PC-3 (cell line): Measurements from ENCODE around the gene SGSH. TPM values are rescaled to one million over a fixed set of nuclear protein-coding genes. Genes with fewer than 3 reads are reported as not detected.

ENCODE experiments used
- ATAC-seq: fragments of 200-7000 bp; cut with Tn5 transposase; 2 replicates; pipeline ENCODE4 v1.9.1; 2020; ENCODE audit warnings: mild to moderate bottlenecking, moderate library complexity
- BruUV-seq: library from RNA; stranded (reverse); fragments of 400-500 nt; replicated peaks from 2 replicates; lab custom pipeline; 2021; lab: Mats Ljungman, UMichigan
- CTCF ChIA-PET: fragments of 300-600 bp; sonication (Branson Sonifier 250); formaldehyde crosslinking; loops from one replicate; lab custom pipeline; 2022; ENCODE audit warnings: antibody characterized with exemption; lab: Charles Lee
- POLR2A ChIA-PET: fragments of 300-600 bp; sonication (Branson Sonifier 250); formaldehyde crosslinking; loops from one replicate; lab custom pipeline; 2022; ENCODE audit warnings: antibody characterized with exemption; ENCODE audit not compliant: unreplicated experiment; lab: Charles Lee
- DNase-seq: peaks from one replicate; pipeline ENCODE4 v3.0.0-alpha.2; 2015
- H2AFZ ChIP-seq: fragments of 300-600 bp; sonication (generic); 2 replicates; pipeline ENCODE4 v1.6.0; 2016; ENCODE audit warnings: antibody characterized with exemption, low read length
- H3F3A ChIP-seq: fragments of 300-600 bp; sonication (generic); one replicate; pipeline ENCODE4 v1.6.0; 2017; ENCODE audit warnings: antibody characterized with exemption, low read length, control low read depth, mild to moderate bottlenecking; ENCODE audit not compliant: unreplicated experiment
- H3K27ac ChIP-seq: fragments of 300-600 bp; sonication (generic); 2 replicates; pipeline ENCODE4 v1.5.1; 2016; ENCODE audit warnings: mild to moderate bottlenecking, low read length
- H3K27me3 ChIP-seq: fragments of 300-600 bp; sonication (generic); 2 replicates; pipeline ENCODE4 v1.6.1; 2016; ENCODE audit warnings: low read length, mixed read lengths
- H3K36me3 ChIP-seq: fragments of 300-600 bp; sonication (generic); 2 replicates; pipeline ENCODE4 v1.6.1; 2016; ENCODE audit warnings: low read depth, mixed run types, low read length, mixed read lengths
- H3K4me1 ChIP-seq: fragments of 300-600 bp; sonication (generic); 2 replicates; pipeline ENCODE4 v1.5.1; 2016; ENCODE audit warnings: low read length; ENCODE audit not compliant: insufficient read depth
- H3K4me2 ChIP-seq: fragments of 300-600 bp; sonication (generic); 2 replicates; pipeline ENCODE4 v1.6.0; 2016; ENCODE audit warnings: low read length
- H3K4me3 ChIP-seq: fragments of 300-600 bp; sonication (generic); 2 replicates; pipeline ENCODE4 v1.5.1; 2016; ENCODE audit warnings: mild to moderate bottlenecking, low read length, mixed read lengths
- H3K79me2 ChIP-seq: fragments of 300-600 bp; sonication (generic); 2 replicates; pipeline ENCODE4 v1.6.1; 2017; ENCODE audit warnings: low read length, mixed read lengths
- H3K9ac ChIP-seq: fragments of 300-600 bp; sonication (generic); 2 replicates; pipeline ENCODE4 v1.6.0; 2016; ENCODE audit warnings: mild to moderate bottlenecking, low read length
- H3K9me2 ChIP-seq: fragments of 300-600 bp; sonication (generic); replicated peaks from 2 replicates; pipeline ENCODE4 v1.6.1; 2016; ENCODE audit warnings: mixed run types, low read length, mixed read lengths
- H3K9me3 ChIP-seq: fragments of 300-600 bp; sonication (generic); 2 replicates; pipeline ENCODE4 v1.6.1; 2016; ENCODE audit warnings: low read length, mixed read lengths
- H4K20me1 ChIP-seq: fragments of 300-600 bp; sonication (generic); 2 replicates; pipeline ENCODE4 v1.6.1; 2016; ENCODE audit warnings: low read length, mixed read lengths
- EZH2 ChIP-seq: fragments of 300-600 bp; sonication (generic); IDR thresholded peaks from one replicate; pipeline ENCODE4 v1.6.1; 2017; ENCODE audit warnings: antibody characterized with exemption, mild to moderate bottlenecking, low read length; ENCODE audit not compliant: unreplicated experiment
- EZH2phosphoT487 ChIP-seq: fragments of 300-600 bp; sonication (generic); IDR thresholded peaks from 2 replicates; pipeline ENCODE4 v1.6.1; 2018; ENCODE audit warnings: mild to moderate bottlenecking, antibody characterized with exemption, low read length, borderline replicate concordance
- intact Hi-C: fragments of 100-400 bp; cut with micrococcal nuclease; formaldehyde crosslinking; loops from 2 replicates; pipeline ENCODE4 v1.9.0; 2023
- total RNA-seq: library from RNA; depleted of rRNA; stranded (reverse); fragments of >200 nt; gene quantifications from 2 replicates; pipeline ENCODE4 v1.2.3, GENCODE V29; 2014
- TF ChIP-seq, protein P1 (sequence below): fragments of 300-600 bp; sonication (generic); conservative IDR thresholded peaks from 2 replicates; pipeline ENCODE4 v1.5.1; 2017; ENCODE audit warnings: antibody characterized with exemption, low read depth, mild to moderate bottlenecking, low read length

SGSH gene
- total RNA-seq, 1 experiment from 2014 or later, result 16.6 TPM

DNA sequence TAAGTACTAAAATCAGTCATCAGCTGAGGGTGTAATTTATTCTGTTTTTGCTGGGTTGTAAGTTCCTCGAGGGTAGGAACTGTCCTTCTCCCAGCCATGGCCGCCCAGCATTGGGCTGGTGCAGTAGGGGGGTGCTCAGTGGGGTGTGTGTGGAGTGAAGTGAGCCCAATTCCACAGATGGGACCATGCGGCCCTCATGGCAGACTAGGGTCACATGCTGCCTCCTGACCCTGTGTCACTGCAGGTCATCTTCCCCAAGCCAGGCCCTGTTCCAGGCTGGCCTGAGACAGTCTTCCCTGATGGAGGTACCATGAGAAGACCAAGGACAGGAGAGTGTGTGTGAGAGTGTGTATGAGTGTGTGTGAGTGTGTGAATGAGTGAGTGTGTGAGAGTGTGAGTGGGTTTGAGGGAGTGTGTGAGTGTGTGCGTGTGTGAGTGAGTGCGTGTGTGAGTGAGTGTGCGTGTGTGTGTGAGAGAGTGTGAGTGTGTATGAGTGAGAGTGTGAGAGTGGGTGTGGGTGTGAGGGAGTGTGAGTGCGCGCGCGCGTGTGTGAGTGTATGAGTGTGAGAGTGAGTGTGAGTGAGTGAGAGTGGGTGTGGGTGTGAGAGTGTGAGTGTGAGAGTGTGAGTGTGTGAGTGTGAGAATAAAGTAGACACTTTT lies 3.8 kb upstream of the SGSH start:
- H3F3A ChIP-seq, result no peaks in the 10 kb centered on the region
- H3K9me3 ChIP-seq, result no peaks in the 10 kb centered on the region
- POLR2A ChIA-PET, result no interaction called here
- no peak overlapping the region for H2AFZ ChIP-seq
- H3K27ac ChIP-seq, result no peak overlapping the region
- no peaks in the 10 kb centered on the region for H4K20me1 ChIP-seq
- H3K9me2 ChIP-seq, result no peaks in the 10 kb centered on the region
- H3K27me3 ChIP-seq, result no peaks in the 10 kb centered on the region
- TF ChIP-seq, protein P1, sequence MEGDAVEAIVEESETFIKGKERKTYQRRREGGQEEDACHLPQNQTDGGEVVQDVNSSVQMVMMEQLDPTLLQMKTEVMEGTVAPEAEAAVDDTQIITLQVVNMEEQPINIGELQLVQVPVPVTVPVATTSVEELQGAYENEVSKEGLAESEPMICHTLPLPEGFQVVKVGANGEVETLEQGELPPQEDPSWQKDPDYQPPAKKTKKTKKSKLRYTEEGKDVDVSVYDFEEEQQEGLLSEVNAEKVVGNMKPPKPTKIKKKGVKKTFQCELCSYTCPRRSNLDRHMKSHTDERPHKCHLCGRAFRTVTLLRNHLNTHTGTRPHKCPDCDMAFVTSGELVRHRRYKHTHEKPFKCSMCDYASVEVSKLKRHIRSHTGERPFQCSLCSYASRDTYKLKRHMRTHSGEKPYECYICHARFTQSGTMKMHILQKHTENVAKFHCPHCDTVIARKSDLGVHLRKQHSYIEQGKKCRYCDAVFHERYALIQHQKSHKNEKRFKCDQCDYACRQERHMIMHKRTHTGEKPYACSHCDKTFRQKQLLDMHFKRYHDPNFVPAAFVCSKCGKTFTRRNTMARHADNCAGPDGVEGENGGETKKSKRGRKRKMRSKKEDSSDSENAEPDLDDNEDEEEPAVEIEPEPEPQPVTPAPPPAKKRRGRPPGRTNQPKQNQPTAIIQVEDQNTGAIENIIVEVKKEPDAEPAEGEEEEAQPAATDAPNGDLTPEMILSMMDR, result no peak
- no peak for TF ChIP-seq EZH2phosphoT487
- TF ChIP-seq EZH2, result no peak
- no peak overlapping the region for H3K9ac ChIP-seq
- DNase-seq (no peak), ATAC-seq (no peak)
- H3K4me3 ChIP-seq, result no peak overlapping the region
- peaks cover 11% of the 10 kb centered on the region for H3K79me2 ChIP-seq
- H3K4me1 ChIP-seq, result peaks cover 17% of the 10 kb centered on the region
- no TSS peak for BruUV-seq
- H3K36me3 ChIP-seq, result no peaks in the 10 kb centered on the region
- no peak overlapping the region for H3K4me2 ChIP-seq
- CTCF ChIA-PET, result no interaction called here
- intact Hi-C loops, result no loop called here

DNA sequence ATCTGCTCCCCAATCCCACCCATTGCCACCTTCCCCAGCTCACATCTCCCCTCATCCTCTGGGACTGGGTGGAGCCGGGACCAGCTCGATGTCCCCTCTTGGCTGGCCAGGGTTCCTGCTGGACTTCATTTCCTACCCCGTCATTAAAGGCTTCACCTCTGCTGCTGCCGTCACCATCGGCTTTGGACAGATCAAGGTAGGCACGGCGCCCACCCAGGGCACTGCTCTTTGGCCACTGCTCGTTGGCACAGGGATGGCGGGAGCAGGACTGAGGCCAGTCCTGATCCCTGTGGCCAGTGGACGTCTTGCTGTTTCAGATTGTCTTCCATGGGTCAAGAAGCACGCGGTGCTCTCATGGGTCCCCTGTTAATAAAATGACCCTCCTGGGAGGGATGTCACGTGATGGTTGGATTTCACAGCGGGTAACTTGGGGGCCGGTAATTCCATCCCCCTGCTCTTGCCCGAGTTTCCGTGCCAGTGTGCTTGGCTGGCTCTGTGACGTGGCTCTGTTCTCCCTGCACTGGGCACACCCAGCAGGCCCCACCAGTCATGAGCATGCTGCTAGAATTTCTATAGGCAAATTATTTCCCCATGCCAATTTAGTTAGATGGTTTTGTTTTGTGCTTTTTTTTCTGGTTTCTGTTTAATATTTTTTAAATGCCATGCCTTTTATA lies 3.1 kb upstream of the SGSH start:
- BruUV-seq, result no TSS peak
- H3K36me3 ChIP-seq, result no peaks in the 10 kb centered on the region
- DNase-seq, result no peak
- H2AFZ ChIP-seq, result no peak overlapping the region
- H3K9me3 ChIP-seq, result no peaks in the 10 kb centered on the region
- ChIA-PET CTCF (no interaction called here), POLR2A (no interaction called here)
- H3K27ac ChIP-seq, result no peak overlapping the region
- H3K4me2 ChIP-seq, result no peak overlapping the region
- TF ChIP-seq, protein P1, result no peak
- TF ChIP-seq EZH2, result no peak
- TF ChIP-seq EZH2phosphoT487, result no peak
- intact Hi-C loops, result no loop called here
- no peaks in the 10 kb centered on the region for H3K9me2 ChIP-seq
- ATAC-seq, result no peak
- peaks cover 20% of the 10 kb centered on the region for H3K4me1 ChIP-seq
- H3K79me2 ChIP-seq, result peaks cover 18% of the 10 kb centered on the region
- no peaks in the 10 kb centered on the region for H3F3A ChIP-seq
- no peak overlapping the region for H3K9ac ChIP-seq
- H3K27me3 ChIP-seq, result no peaks in the 10 kb centered on the region
- H4K20me1 ChIP-seq, result peaks cover 2% of the 10 kb centered on the region; the same call in 1 of the 2 replicates
- no peak overlapping the region for H3K4me3 ChIP-seq
